Smooth muscle cell (in vitro differentiated cells): ENCODE measurements around the gene VDAC1. TPM values are rescaled to one million over a fixed set of nuclear protein-coding genes. Genes with fewer than 3 reads are reported as not detected.

Source experiments
- DNase-seq: peaks from one replicate; lab custom pipeline; 2025; ENCODE audit not compliant: unreplicated experiment; lab: John Stamatoyannopoulos, UW
- H2AFZ ChIP-seq: fragments of 200-600 bp; sonication (generic); 2 replicates; pipeline ENCODE4 v1.6.0; 2016; ENCODE audit warnings: antibody characterized with exemption, low read depth, mild to moderate bottlenecking
- H3F3A ChIP-seq: fragments of 200-600 bp; sonication (generic); 2 replicates; pipeline ENCODE4 v1.6.0; 2017; ENCODE audit warnings: antibody characterized with exemption, low read depth
- H3K27ac ChIP-seq: fragments of 200-600 bp; sonication (generic); 2 replicates; pipeline ENCODE4 v1.5.1; 2016; ENCODE audit warnings: low read depth, mild to moderate bottlenecking
- H3K27me3 ChIP-seq: fragments of 200-600 bp; sonication (generic); 2 replicates; pipeline ENCODE4 v1.6.1; 2016; ENCODE audit warnings: low read depth, mild to moderate bottlenecking
- H3K36me3 ChIP-seq: fragments of 200-600 bp; sonication (generic); 2 replicates; pipeline ENCODE4 v1.5.1; 2016; ENCODE audit warnings: low read depth
- H3K4me1 ChIP-seq: fragments of 200-600 bp; sonication (generic); 2 replicates; pipeline ENCODE4 v1.5.1; 2016; ENCODE audit warnings: low read depth
- H3K4me2 ChIP-seq: fragments of 200-600 bp; sonication (generic); 2 replicates; pipeline ENCODE4 v1.6.0; 2016; ENCODE audit warnings: mild to moderate bottlenecking
- H3K4me3 ChIP-seq: fragments of 200-600 bp; sonication (generic); 2 replicates; pipeline ENCODE4 v1.5.1; 2016; ENCODE audit warnings: mild to moderate bottlenecking
- H3K79me2 ChIP-seq: fragments of 200-600 bp; sonication (generic); 2 replicates; pipeline ENCODE4 v1.6.0; 2016; ENCODE audit warnings: low read depth, mild to moderate bottlenecking
- H3K9ac ChIP-seq: fragments of 200-600 bp; sonication (generic); 2 replicates; pipeline ENCODE4 v1.6.0; 2016; ENCODE audit warnings: low read depth
- H3K9me3 ChIP-seq: fragments of 200-600 bp; sonication (generic); replicated peaks from 2 replicates; pipeline ENCODE4 v1.5.1; 2016; ENCODE audit warnings: low read depth
- H4K20me1 ChIP-seq: fragments of 200-600 bp; sonication (generic); 2 replicates; pipeline ENCODE4 v1.6.0; 2016; ENCODE audit warnings: low read depth
- CTCF ChIP-seq: fragments of 200-600 bp; sonication (generic); IDR thresholded peaks from 2 replicates; pipeline ENCODE4 v1.5.1; 2017; ENCODE audit warnings: borderline replicate concordance, mild to moderate bottlenecking, antibody characterized with exemption; ENCODE audit not compliant: insufficient read depth, poor library complexity, severe bottlenecking
- WGBS: methylation state at CpG from one replicate; pipeline ENCODE4 v1.1.7; 2016; ENCODE audit warnings: low lambda C conversion rate; 5-methylcytosine and 5-hydroxymethylcytosine counted together
- polyA plus RNA-seq: library from polyadenylated mRNA; unstranded; fragments of >200 nt; fragmentation: Nextera tagmentation; extraction: Ambion mirVana; gene quantifications from 2 replicates; pipeline ENCODE4 v1.2.1, GENCODE V29; 2016
- total RNA-seq: library from RNA; depleted of rRNA; stranded (reverse); fragments of >200 nt; gene quantifications from 2 replicates; pipeline ENCODE4 v1.2.3, GENCODE V29; 2014

Gene VDAC1
- total and polyA plus RNA-seq, 2 experiments from 2014 or later = 221 to 252 TPM

GRCh38 chr5:133933169-133933509, 71.6 kb downstream of the VDAC1 start:
- Histone ChIP-seq H3K79me2 (no peaks in the 10 kb centered on the region), H3K27me3 (no peaks in the 10 kb centered on the region), H2AFZ (no peak overlapping the region), H4K20me1 (no peaks in the 10 kb centered on the region), H3K4me2 (no peak overlapping the region), H3K9ac (no peak overlapping the region), H3K27ac (no peak overlapping the region), H3K9me3 (no peaks in the 10 kb centered on the region), H3K4me3 (no peak overlapping the region), H3F3A (no peaks in the 10 kb centered on the region), H3K4me1 (no peaks in the 10 kb centered on the region), H3K36me3 (no peaks in the 10 kb centered on the region)
- TF ChIP-seq CTCF = no peak
- DNase-seq = no peak
- WGBS = 60% methylated on average over 3 of the region's 3 CpGs

- H3K4me2 ChIP-seq = no peak overlapping the region
- H4K20me1 ChIP-seq = no peaks in the 10 kb centered on the region
- no peaks in the 10 kb centered on the region for H3K36me3 ChIP-seq
- no peaks in the 10 kb centered on the region for H3K27me3 ChIP-seq
- 93% methylated on average over 13 of the region's 13 CpGs for WGBS
- no peak for DNase-seq
- no peaks in the 10 kb centered on the region for H3K79me2 ChIP-seq
- TF ChIP-seq CTCF = no peak
- H3F3A ChIP-seq = no peaks in the 10 kb centered on the region
- H3K27ac ChIP-seq = no peak overlapping the region
- no peaks in the 10 kb centered on the region for H3K9me3 ChIP-seq
- H3K4me3 ChIP-seq = no peak overlapping the region
- H2AFZ ChIP-seq = no peak overlapping the region
- no peak overlapping the region for H3K9ac ChIP-seq
- no peaks in the 10 kb centered on the region for H3K4me1 ChIP-seq
These were observed 72.2 kb downstream of the VDAC1 start for GRCh38 chr5:133932441-133933168.

- TF ChIP-seq CTCF = no peak
- no peaks in the 10 kb centered on the region for H4K20me1 ChIP-seq
- no peaks in the 10 kb centered on the region for H3K4me1 ChIP-seq
- WGBS = 93% methylated on average over 5 of the region's 5 CpGs
- no peak overlapping the region for H2AFZ ChIP-seq
- no peak overlapping the region for H3K4me2 ChIP-seq
- H3F3A ChIP-seq = no peaks in the 10 kb centered on the region
- no peaks in the 10 kb centered on the region for H3K36me3 ChIP-seq
- no peaks in the 10 kb centered on the region for H3K27me3 ChIP-seq
- H3K79me2 ChIP-seq = no peaks in the 10 kb centered on the region
- no peak for DNase-seq
- no peak overlapping the region for H3K4me3 ChIP-seq
- H3K9me3 ChIP-seq = no peaks in the 10 kb centered on the region
- no peak overlapping the region for H3K9ac ChIP-seq
- H3K27ac ChIP-seq = no peak overlapping the region
These were observed 73.2 kb downstream of the VDAC1 start for GRCh38 chr5:133931546-133931945.

- no peak overlapping the region for H3K4me3 ChIP-seq
- no peaks in the 10 kb centered on the region for H3K27me3 ChIP-seq
- H3K9me3 ChIP-seq = no peaks in the 10 kb centered on the region
- TF ChIP-seq CTCF = no peak
- no peaks in the 10 kb centered on the region for H3K4me1 ChIP-seq
- no peaks in the 10 kb centered on the region for H3K36me3 ChIP-seq
- H2AFZ ChIP-seq = no peak overlapping the region
- DNase-seq = no peak
- no peak overlapping the region for H3K4me2 ChIP-seq
- no peak overlapping the region for H3K9ac ChIP-seq
- H3F3A ChIP-seq = no peaks in the 10 kb centered on the region
- H3K79me2 ChIP-seq = no peaks in the 10 kb centered on the region
- no peak overlapping the region for H3K27ac ChIP-seq
- H4K20me1 ChIP-seq = no peaks in the 10 kb centered on the region
- WGBS = 91% methylated on average over 3 of the region's 3 CpGs
These were observed 74.0 kb downstream of the VDAC1 start for GRCh38 chr5:133930813-133931090.
